ENCODE measurements around the gene PALMD. TPM values are rescaled to one million over a fixed set of nuclear protein-coding genes. Genes with fewer than 3 reads are reported as not detected.

PALMD gene
- total RNA-seq = 100 to 1,000 TPM; 104 to 250 (median 135) TPM

- no peak for TF ChIP-seq CTCF (IDR thresholded peaks at IDR 0.05; ENCODE audit: low read depth)
These were observed at the start of gene PALMD for GRCh38 chr1:99645699-99646531. Gene PALMD, plus strand, starts transcription at chr1:99646113. Its CDS starts 205 bp downstream, at chr1:99646318.

- TF ChIP-seq CTCF (IDR thresholded peaks at IDR 0.05; ENCODE audit: low read depth) = no peak
These were observed 47.0 kb upstream of the PALMD start for GRCh38 chr1:99598738-99599411.

- no peak for TF ChIP-seq CTCF (IDR thresholded peaks at IDR 0.05; ENCODE audit: low read depth)
These were observed 46.2 kb upstream of the PALMD start for GRCh38 chr1:99599678-99600175.

GRCh38 chr1:99600782-99601181, 45.1 kb upstream of the PALMD start:
- TF ChIP-seq CTCF (IDR thresholded peaks at IDR 0.05; ENCODE audit: low read depth) = no peak

- TF ChIP-seq CTCF (IDR thresholded peaks at IDR 0.05; ENCODE audit: low read depth) = no peak
These were observed 44.7 kb upstream of the PALMD start for GRCh38 chr1:99601208-99601607.

GRCh38 chr1:99601709-99602403, 44.1 kb upstream of the PALMD start:
- no peak for TF ChIP-seq CTCF (IDR thresholded peaks at IDR 0.05; ENCODE audit: low read depth)
